Left lobe of liver (tissue), 2 donors: ENCODE measurements around the gene ORM1. TPM values are rescaled to one million over a fixed set of nuclear protein-coding genes. Genes with fewer than 3 reads are reported as not detected.

Source experiments
- ATAC-seq: fragments of 200-7000 bp; cut with Tn5 transposase; one replicate; pipeline ENCODE4 v1.9.1; 2020; ENCODE audit warnings: mild to moderate bottlenecking, moderate library complexity
- DNase-seq: peaks from one replicate; pipeline ENCODE4 v3.0.0-alpha.2; 2020; ENCODE audit warnings: low spot score
- total RNA-seq: library from RNA; stranded (reverse); gene quantifications from one replicate; pipeline ENCODE4 v1.2.1, GENCODE V29; 2021
- donor health status: DM: no; HTN: no; CAD: no; lungs with moderate emphysema.
- donor health status: DM: no; HTN: yes; CAD: no.

Gene ORM1
- total RNA-seq, 1 donor from 2014 or later, result 19,737 TPM

GRCh38 chr9:114287001-114287762 lies 35.7 kb upstream of the ORM1 start:
- peak; percentile 40 for DNase-seq

DNA sequence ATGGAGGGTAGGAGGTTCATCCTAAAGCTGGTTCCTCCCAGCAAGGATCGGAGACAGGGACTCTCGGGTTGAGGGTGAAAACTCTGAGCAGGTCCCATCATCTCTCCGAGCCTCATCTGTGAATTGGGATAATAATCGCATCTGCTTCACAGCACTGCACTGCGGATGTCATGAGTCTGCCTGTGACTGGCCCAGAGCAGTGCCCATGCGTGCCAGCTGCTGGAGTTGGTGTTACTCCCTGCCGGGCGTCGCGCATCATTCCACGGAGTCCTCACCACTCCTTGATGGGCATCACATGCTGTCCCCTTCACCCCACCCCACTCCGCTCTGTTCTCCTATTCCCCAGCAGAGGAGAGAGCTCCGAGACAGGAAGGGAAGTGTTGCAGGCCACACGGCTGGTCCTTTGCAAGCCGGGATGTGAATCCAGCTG lies 35.1 kb upstream of the ORM1 start:
- DNase-seq, result no peak
- no peak for ATAC-seq

More at GRCh38 chr9:114287001-114287762, 35.7 kb upstream of the ORM1 start:
- no peak for ATAC-seq

GRCh38 chr9:114288193-114289091 lies 34.5 kb upstream of the ORM1 start:
- ATAC-seq, result no peak
- peak; percentile 37 for DNase-seq

GRCh38 chr9:114289106-114289505 lies 33.8 kb upstream of the ORM1 start:
- DNase-seq (peak; percentile 43), ATAC-seq (no peak)

GRCh38 chr9:114289571-114290481 lies 33.1 kb upstream of the ORM1 start:
- DNase-seq (peak; percentile 42), ATAC-seq (peak; percentile 14)

GRCh38 chr9:114290561-114290986 lies 32.3 kb upstream of the ORM1 start:
- peak; percentile 42 for DNase-seq
- peak; percentile 31 for ATAC-seq

DNA sequence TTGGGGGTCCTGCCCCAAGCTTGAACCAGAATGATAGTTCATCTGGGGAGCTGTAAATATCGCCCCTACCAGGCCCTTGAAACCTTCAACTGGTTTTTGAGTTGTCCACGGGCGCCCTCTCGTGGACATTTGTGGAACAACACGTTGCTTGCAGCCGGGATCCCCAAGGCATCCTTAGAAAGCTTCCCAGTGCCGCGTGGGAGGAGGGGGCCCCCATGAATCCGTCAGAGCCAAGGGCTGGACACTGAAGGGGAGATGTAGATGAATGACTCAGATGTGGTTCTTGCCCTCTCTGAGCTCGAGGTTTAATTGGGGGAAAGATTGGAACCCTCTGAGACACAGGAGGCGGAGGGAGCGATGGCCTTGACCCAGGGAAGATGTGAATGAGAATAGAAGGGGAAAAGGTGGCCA lies 31.8 kb upstream of the ORM1 start:
- peak; percentile 87 for ATAC-seq
- peak; percentile 74 for DNase-seq

DNA sequence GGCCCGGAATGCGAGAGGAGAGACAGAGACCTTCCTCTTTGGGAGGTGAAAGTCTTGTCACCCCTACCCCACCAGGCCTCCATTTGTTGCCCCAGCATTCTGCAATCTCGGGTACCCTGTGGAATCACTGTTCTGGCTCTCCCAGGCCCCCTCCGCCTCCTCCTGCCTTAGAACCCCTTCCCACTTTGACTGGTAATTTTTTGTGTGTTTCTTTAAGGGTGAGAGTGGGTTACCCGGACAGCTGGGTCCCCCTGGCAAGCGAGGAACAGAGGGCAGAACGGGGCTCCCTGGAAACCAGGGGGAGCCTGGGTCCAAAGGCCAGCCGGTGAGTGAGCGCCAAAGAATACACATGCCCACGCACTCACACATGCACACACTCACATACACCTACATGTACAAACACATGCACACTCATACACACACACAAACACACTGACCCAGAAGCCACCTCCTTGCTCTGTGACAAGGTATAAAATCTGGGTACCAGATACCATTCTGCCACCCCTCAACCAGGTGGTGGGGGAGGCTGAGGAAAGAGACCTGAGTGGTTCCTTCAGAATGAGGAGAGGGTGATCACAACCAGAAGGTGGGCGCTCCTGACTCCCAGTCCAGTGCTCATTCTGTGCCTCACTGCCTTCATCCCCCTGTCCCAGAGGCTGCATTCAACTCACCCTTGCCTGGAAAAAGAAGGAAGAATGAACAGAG lies 30.9 kb upstream of the ORM1 start:
- ATAC-seq, result no peak
- DNase-seq, result peak; percentile 26

DNA sequence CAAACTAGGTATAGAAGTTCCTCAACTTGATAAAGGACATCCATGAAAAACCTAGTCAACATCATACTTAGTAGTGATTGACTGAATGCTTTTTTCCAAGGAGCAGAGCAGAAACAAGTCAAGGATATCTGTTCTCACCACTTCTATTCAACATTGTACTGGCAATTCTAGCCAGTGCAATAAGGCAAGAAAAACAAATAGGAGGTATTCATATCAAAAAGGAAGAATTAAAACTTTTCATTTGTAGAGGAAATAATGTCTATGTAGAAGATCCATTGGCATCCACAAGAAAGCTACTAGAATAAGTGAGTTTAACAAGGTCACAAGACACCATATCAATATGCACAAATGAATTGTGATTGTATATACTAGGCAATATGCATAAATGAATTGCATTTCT lies 28.2 kb upstream of the ORM1 start:
- DNase-seq, result no peak
- ATAC-seq, result no peak

DNA sequence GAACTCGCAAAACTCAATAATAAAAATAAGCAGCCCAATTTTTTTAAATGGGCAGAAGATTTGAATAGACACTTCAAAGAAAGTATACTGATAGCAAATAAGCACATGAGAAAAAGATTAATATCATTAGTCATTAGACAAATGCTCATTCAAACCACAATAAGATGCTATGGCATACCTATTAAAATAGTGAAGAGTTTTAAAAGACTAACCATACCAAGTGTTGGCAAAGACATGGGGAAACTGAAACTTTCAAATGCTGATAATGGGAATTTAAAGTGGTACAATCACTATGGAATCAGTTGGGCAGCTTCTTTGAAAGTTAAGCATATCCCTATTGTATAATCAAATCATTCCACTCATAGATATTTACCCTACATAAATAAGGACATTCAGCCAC lies 26.6 kb upstream of the ORM1 start:
- DNase-seq (no peak), ATAC-seq (no peak)

- ATAC-seq, result peak; percentile 82
- peak; percentile 67 for DNase-seq
Measured at GRCh38 chr9:114299286-114300152, 23.4 kb upstream of the ORM1 start.

- DNase-seq, result peak; percentile 40
- ATAC-seq, result no peak
Measured at GRCh38 chr9:114300153-114300845, 22.6 kb upstream of the ORM1 start.

DNA sequence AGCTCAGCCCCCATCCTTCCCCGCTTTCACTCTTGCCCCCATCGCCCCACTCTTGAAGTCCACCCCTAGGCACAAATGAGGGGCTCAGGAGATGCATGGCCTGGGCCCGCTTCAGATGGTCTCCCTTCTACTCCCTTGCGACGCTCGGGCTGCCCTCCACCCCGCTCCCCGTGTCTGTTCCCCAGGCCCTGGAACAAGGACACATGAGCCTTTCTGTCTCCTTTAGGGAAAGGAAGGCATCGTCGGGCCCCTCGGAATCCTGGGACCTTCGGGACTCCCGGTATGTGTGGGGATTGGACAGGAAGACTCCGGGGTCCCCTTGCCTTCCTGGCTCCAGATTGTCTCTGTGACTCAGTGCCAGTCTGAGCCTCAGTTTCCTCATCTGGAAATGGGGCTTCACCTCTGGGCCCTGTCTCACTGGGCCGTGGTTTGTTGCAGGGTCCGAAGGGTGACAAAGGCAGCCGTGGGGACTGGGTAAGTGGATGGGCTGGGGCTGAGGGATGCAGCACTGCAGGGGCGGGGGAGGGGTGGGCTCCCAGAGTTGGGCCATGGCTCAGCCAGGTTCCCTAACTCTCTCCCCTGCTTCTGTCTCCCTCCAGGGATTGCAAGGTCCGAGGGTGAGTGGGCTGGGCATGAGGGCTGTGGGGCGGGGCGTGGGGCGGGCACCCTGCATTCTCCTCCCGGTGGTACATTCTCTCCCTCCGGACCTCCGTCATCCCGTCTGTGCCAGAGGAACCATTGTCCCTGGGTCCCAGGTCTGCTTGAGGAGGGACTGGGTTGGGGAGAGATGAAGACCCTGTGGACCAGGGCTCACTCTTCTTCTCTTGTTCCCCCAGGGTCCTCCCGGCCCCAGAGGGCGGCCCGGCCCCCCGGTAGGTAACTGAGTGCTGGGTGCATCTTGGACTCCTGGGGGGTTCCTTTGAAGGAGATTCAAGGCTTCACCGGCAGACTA lies 21.8 kb upstream of the ORM1 start:
- DNase-seq (peak; percentile 38), ATAC-seq (no peak)

DNA sequence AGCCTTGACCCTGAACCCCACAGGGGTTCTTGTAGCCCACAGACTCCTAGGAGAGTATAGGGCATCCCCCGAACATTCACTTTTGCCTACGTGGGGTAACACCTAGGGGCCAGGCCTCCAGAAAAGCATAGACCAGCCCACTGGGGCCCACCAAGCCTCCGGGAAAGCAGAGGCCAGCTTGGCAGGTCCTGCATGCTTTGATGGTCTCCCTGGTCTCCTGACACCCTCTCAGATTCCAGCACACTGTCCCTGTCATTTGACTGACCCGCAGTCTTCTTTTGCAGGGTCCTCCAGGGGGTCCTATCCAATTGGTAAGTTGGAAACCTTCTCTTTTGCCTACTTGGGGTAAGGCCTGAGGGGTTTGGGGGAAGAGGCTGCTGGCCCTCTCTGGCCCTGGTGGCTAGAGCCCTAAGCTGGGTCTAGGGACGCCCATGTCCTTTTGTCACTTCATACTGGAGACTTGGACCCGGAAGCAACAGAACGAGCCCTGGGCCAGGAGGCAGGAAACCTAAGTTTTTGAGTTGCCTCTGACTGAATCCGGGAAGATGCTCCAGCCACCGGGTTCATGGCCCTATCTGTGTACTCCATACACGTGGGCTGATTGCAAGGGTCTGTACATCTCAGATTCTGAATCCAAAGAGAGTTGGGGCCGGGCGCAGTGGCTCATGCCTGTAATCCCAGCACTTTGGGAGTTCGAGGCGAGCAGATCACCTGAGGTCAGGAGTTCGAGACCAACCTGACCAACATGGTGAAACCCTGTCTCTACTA lies 20.9 kb upstream of the ORM1 start:
- ATAC-seq (no peak), DNase-seq (peak; percentile 21)

- DNase-seq (peak; percentile 26), ATAC-seq (no peak)
Measured at GRCh38 chr9:114302727-114303126, 20.2 kb upstream of the ORM1 start.

GRCh38 chr9:114303571-114303970 lies 19.3 kb upstream of the ORM1 start:
- DNase-seq (peak; percentile 30), ATAC-seq (no peak)

DNA sequence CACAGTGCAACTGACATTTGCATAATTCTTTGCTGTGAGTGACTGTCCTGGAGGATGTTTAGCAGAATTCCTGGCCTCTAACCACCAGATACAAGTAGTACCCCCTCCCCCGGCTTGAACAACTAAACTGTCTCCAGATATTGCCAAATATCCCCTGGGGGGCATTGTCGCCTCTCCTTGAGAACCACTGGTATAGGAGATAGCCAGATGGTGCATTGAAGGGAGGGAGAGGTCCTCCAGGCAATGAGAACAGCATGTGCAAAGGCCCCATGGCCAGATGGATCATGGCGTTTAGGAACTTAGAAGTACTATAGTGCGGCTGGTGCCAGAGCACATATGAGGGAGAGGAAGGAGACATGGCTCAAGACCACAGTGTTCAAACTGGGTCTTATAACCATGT lies 18.9 kb upstream of the ORM1 start:
- peak; percentile 24 for DNase-seq
- no peak for ATAC-seq
